Measurements from ENCODE around the gene ANK2.
A peak's percentile ranks its signal among the peaks of the same experiment; 100 is the strongest.

The ANK2 gene

GRCh38 chr4:113347245-113347644 lies 297.8 kb downstream of the ANK2 start:
- no peak for DNase-seq (ENCODE audit: low read depth)

GRCh38 chr4:113349430-113349829 lies 300.0 kb downstream of the ANK2 start:
- no peak for DNase-seq (ENCODE audit: low read depth)

GRCh38 chr4:113350576-113350975 lies 301.1 kb downstream of the ANK2 start:
- no peak for DNase-seq (ENCODE audit: low read depth)

- peak; percentile 53 for DNase-seq (ENCODE audit: low read depth)
These were observed 306.3 kb downstream of the ANK2 start for GRCh38 chr4:113355550-113356371.

- no peak for DNase-seq (ENCODE audit: low read depth)
These were observed 307.0 kb downstream of the ANK2 start for GRCh38 chr4:113356453-113356852.

- DNase-seq (ENCODE audit: low read depth) = no peak
These were observed 309.3 kb downstream of the ANK2 start for GRCh38 chr4:113358784-113359183.

GRCh38 chr4:113365377-113365776 lies 315.9 kb downstream of the ANK2 start:
- no peak for DNase-seq (ENCODE audit: low read depth)

- DNase-seq (ENCODE audit: low read depth) = no peak
These were observed 318.6 kb downstream of the ANK2 start for GRCh38 chr4:113368056-113368455.

- DNase-seq (ENCODE audit: low read depth) = no peak
These were observed 321.7 kb downstream of the ANK2 start for GRCh38 chr4:113371111-113371510.

- no peak for DNase-seq (ENCODE audit: low read depth)
These were observed 326.7 kb downstream of the ANK2 start for GRCh38 chr4:113375964-113376666.

GRCh38 chr4:113378836-113379235 lies 329.4 kb downstream of the ANK2 start:
- DNase-seq (ENCODE audit: low read depth) = no peak

- no peak for DNase-seq (ENCODE audit: low read depth)
These were observed 333.3 kb downstream of the ANK2 start for GRCh38 chr4:113382704-113383103.

GRCh38 chr4:113383111-113383785 lies 333.8 kb downstream of the ANK2 start:
- DNase-seq (ENCODE audit: low read depth) = no peak

GRCh38 chr4:113384600-113384999 lies 335.1 kb downstream of the ANK2 start:
- no peak for DNase-seq (ENCODE audit: low read depth)

- no peak for DNase-seq (ENCODE audit: low read depth)
These were observed 335.9 kb downstream of the ANK2 start for GRCh38 chr4:113385281-113385899.

GRCh38 chr4:113389160-113389559 lies 339.7 kb downstream of the ANK2 start:
- DNase-seq (ENCODE audit: low read depth) = no peak

- no peak for DNase-seq (ENCODE audit: low read depth)
These were observed 341.4 kb downstream of the ANK2 start for GRCh38 chr4:113390850-113391249.

- no peak for DNase-seq (ENCODE audit: low read depth)
These were observed 344.8 kb downstream of the ANK2 start for GRCh38 chr4:113394108-113394729.

- DNase-seq (ENCODE audit: low read depth) = no peak
These were observed 345.5 kb downstream of the ANK2 start for GRCh38 chr4:113394730-113395530.

- no peak for DNase-seq (ENCODE audit: low read depth)
These were observed 347.8 kb downstream of the ANK2 start for GRCh38 chr4:113397114-113397701.
